Muscle layer of colon (tissue), 2 donors: ENCODE data around the gene EFEMP2.
"Not testable (repeated sequence)": the region's sequence is repeated elsewhere in the genome, so short reads cannot be mapped to it uniquely, and the experiment has no call there.

Experiments
- H3K27ac ChIP-seq: one replicate; pipeline ENCODE4 v1.7.0; 2013; ENCODE audit warnings: low read depth, mild to moderate bottlenecking, low read length, moderate library complexity
- H3K27me3 ChIP-seq, 2 donors: one replicate each; pipeline ENCODE4 v1.7.0; 2013; ENCODE audit warnings: low read length in 2 of 2, mild to moderate bottlenecking in 2 of 2; ENCODE audit not compliant: insufficient read depth in 2 of 2, control insufficient read depth in 1 of 2
- H3K36me3 ChIP-seq: one replicate; pipeline ENCODE4 v1.7.0; 2013; ENCODE audit warnings: mild to moderate bottlenecking, low read length; ENCODE audit not compliant: insufficient read depth
- H3K4me1 ChIP-seq: one replicate; pipeline ENCODE4 v1.7.0; 2013; ENCODE audit warnings: mild to moderate bottlenecking, low read length; ENCODE audit not compliant: insufficient read depth
- H3K4me3 ChIP-seq, 2 donors: one replicate each; pipeline ENCODE4 v1.7.0; 2013; ENCODE audit warnings: low read length in 2 of 2, low read depth in 1 of 2, mild to moderate bottlenecking in 1 of 2, moderate library complexity in 1 of 2
- H3K9ac ChIP-seq: one replicate; pipeline ENCODE4 v1.7.0; 2013; ENCODE audit warnings: low read length
- H3K9me3 ChIP-seq: one replicate; pipeline ENCODE4 v1.7.0; 2013; ENCODE audit warnings: mild to moderate bottlenecking, low read length
- donor health status: abdominal sarcoma.
- donor health status: Adenocarcinoma of cecum.

The EFEMP2 gene

GRCh38 chr11:65854852-65855837 is 17.5 kb downstream of the EFEMP2 start:
- Histone ChIP-seq H3K36me3 (peaks cover 57% of the 10 kb centered on the region), H3K9ac (no peak overlapping the region), H3K27me3 (no peaks in the 10 kb centered on the region), H3K27ac (no peak overlapping the region), H3K4me1 (peaks cover 24% of the 10 kb centered on the region), H3K4me3 (no peak overlapping the region), H3K9me3 (no peaks in the 10 kb centered on the region)

DNA sequence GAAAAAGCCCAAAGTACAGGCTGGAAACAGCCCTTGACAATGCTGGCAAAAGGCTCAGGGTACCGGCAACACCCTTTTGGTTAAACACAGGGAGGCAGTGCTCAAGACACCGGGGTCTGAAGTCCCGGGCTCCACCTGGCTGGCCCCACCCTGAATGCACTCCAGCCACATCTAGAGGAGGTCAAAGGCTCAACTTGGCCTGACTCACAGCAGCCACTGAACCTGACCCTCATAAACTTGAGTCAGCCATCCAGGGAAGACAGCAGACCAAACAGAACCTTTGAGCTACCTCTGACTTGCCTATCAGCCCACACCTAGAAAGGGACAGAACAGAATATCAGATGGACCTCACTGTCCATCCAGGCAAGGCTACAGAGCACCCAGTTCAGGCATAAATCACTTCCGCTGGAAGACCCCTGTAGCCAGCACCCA is 18.4 kb downstream of the EFEMP2 start:
- Histone ChIP-seq H3K9ac (no peak overlapping the region), H3K36me3 (peaks cover 57% of the 10 kb centered on the region), H3K4me3 (no peak overlapping the region), H3K27me3 (no peaks in the 10 kb centered on the region), H3K27ac (no peak overlapping the region), H3K4me1 (peaks cover 24% of the 10 kb centered on the region), H3K9me3 (no peaks in the 10 kb centered on the region)

- H3K4me1 ChIP-seq: peaks cover 24% of the 10 kb centered on the region
- H3K9ac ChIP-seq: no peak overlapping the region
Measured at GRCh38 chr11:65853246-65853979, 19.2 kb downstream of the EFEMP2 start.

DNA sequence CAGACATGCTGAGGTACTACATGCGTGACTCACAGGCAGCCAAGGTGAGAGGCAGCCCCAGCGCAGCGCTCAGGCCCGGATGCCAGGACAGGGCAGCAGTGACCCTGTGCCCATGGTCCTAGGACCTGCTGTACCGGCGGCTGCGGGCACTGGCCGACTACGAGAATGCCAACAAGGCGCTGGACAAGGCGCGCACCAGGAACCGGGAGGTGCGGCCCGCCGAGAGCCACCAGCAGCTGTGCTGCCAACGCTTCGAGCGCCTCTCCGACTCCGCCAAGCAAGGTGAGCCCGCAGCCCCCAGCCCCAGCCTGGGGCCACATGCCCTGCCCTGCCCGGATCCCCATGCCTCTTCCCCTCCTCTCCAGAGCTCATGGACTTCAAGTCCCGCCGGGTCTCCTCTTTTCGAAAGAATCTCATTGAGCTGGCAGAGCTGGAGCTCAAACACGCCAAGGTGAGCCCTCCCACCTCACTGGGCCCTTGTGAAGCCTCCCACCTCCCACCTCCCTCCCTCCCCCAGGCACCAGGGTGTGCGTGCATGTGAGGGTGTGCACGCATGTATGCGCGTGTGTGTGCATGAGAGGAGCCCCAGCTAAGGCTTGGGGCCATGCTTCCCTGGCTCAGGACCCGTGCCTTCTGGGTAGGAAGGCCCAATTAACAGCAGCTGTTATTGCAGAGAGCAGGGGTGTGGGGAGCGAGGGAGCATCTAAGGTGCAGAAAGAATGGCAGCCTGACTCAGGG is 19.9 kb downstream of the EFEMP2 start:
- Histone ChIP-seq H3K4me3 (no peak overlapping the region), H3K27ac (no peak overlapping the region), H3K36me3 (peaks cover 57% of the 10 kb centered on the region), H3K9ac (no peak overlapping the region), H3K9me3 (no peaks in the 10 kb centered on the region), H3K4me1 (peaks cover 24% of the 10 kb centered on the region), H3K27me3 (no peaks in the 10 kb centered on the region)

More at GRCh38 chr11:65853246-65853979, 19.2 kb downstream of the EFEMP2 start:
- Histone ChIP-seq H3K4me3 (no peak overlapping the region), H3K9me3 (no peaks in the 10 kb centered on the region), H3K36me3 (peaks cover 57% of the 10 kb centered on the region), H3K27me3 (no peaks in the 10 kb centered on the region), H3K27ac (no peak overlapping the region)

GRCh38 chr11:65851811-65852507 is 20.6 kb downstream of the EFEMP2 start:
- Histone ChIP-seq H3K36me3 (peaks cover 57% of the 10 kb centered on the region), H3K27me3 (no peaks in the 10 kb centered on the region), H3K9ac (no peak overlapping the region), H3K27ac (no peak overlapping the region), H3K4me1 (peaks cover 24% of the 10 kb centered on the region), H3K9me3 (no peaks in the 10 kb centered on the region), H3K4me3 (no peak overlapping the region)

DNA sequence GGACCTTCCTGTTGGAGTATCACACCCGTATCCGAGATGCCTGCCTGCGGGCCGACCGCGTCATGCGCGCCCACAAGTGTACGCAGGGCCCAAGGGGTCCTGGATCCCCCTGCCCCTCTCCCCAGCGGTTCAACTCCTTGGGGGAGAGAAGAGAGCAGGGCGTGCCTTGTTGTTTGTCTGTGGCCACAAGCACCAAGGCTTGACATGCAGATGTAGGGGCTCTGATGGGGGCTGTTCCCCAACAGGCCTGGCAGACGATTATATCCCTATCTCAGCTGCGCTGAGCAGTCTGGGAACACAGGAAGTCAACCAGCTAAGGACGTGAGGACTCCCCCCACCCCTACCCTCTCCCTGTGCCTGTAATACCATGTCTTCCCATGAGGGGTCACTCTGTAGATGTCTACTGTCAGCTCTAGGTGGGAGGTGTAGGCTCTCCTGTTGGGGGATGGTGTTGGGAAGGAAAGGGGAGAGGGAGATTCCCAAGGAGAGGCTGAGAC is 21.5 kb downstream of the EFEMP2 start:
- no peaks in the 10 kb centered on the region for H3K27me3 ChIP-seq
- H3K4me3 ChIP-seq: no peak overlapping the region
- H3K36me3 ChIP-seq: peaks cover 55% of the 10 kb centered on the region
- H3K4me1 ChIP-seq: peaks cover 18% of the 10 kb centered on the region
- H3K9ac ChIP-seq: no peak overlapping the region
- no peaks in the 10 kb centered on the region for H3K9me3 ChIP-seq
- H3K27ac ChIP-seq: no peak overlapping the region

- H3K27me3 ChIP-seq: no peaks in the 10 kb centered on the region
- peaks cover 48% of the 10 kb centered on the region for H3K36me3 ChIP-seq
- H3K27ac ChIP-seq: no peak overlapping the region
- no peaks in the 10 kb centered on the region for H3K9me3 ChIP-seq
- no peak overlapping the region for H3K4me3 ChIP-seq
- H3K4me1 ChIP-seq: peaks cover 12% of the 10 kb centered on the region
- no peak overlapping the region for H3K9ac ChIP-seq
Measured at GRCh38 chr11:65850217-65851082, 22.1 kb downstream of the EFEMP2 start.

- H3K9me3 ChIP-seq: no peaks in the 10 kb centered on the region
- peaks cover 42% of the 10 kb centered on the region for H3K36me3 ChIP-seq
- no peak overlapping the region for H3K27ac ChIP-seq
- peaks cover 8% of the 10 kb centered on the region for H3K4me1 ChIP-seq
- no peak overlapping the region for H3K4me3 ChIP-seq
- H3K9ac ChIP-seq: no peak overlapping the region
- H3K27me3 ChIP-seq: no peaks in the 10 kb centered on the region
Measured at GRCh38 chr11:65849771-65850216, 22.8 kb downstream of the EFEMP2 start.

GRCh38 chr11:65849366-65849765 is 23.2 kb downstream of the EFEMP2 start:
- H3K9me3 ChIP-seq: no peaks in the 10 kb centered on the region
- no peak overlapping the region for H3K9ac ChIP-seq
- no peak overlapping the region for H3K27ac ChIP-seq
- no peaks in the 10 kb centered on the region for H3K27me3 ChIP-seq
- H3K4me1 ChIP-seq: peaks cover 4% of the 10 kb centered on the region
- peaks cover 37% of the 10 kb centered on the region for H3K36me3 ChIP-seq
- no peak overlapping the region for H3K4me3 ChIP-seq

DNA sequence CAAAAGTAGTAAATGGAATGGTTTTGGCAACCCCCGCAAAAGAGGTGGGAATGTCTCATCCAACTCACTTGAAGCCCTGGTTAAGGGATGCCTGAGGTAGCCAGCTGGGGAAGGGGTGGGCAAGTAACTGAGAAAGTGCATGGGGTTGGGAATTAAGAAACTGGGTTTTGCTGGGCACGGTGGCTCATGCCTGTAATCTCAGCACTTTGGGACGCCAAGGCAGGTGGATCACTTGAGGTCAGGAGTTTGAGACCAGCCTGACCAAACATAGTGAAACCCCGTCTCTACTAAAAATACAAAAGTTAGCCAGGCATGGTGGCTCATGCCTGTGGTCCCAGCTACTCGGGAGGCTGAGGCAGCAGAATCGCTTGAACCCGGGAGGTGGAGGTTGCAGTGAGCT is 23.9 kb downstream of the EFEMP2 start:
- not testable (repeated sequence) for H3K27me3 ChIP-seq

More for the DNA sequence above, 23.9 kb downstream of the EFEMP2 start:
- not testable (repeated sequence) for H3K9me3 ChIP-seq, H3K4me3 ChIP-seq, H3K9ac ChIP-seq, H3K27ac ChIP-seq, H3K4me1 ChIP-seq
- peaks cover 31% of the 10 kb centered on the region for H3K36me3 ChIP-seq
